ENCODE data around the gene BEGAIN. TPM values are rescaled to one million over a fixed set of nuclear protein-coding genes. Genes with fewer than 3 reads are reported as not detected.

Gene BEGAIN
- total RNA-seq, 1 experiment from 2014 or later = not detected

GRCh38 chr14:100541621-100542560 is 45.3 kb downstream of the BEGAIN start:
- no TSS peak for BruUV-seq (replicated peaks)
- H3F3A ChIP-seq (ENCODE audit: insufficient read depth, low read depth) = no peaks in the 10 kb centered on the region
- H3K36me3 ChIP-seq (ENCODE audit: low read depth) = no peaks in the 10 kb centered on the region
- no peaks in the 10 kb centered on the region for H3K4me1 ChIP-seq (replicated peaks; ENCODE audit: insufficient read depth)
- no peaks in the 10 kb centered on the region for H3K9me3 ChIP-seq (ENCODE audit: insufficient read depth, low read depth)
- intact Hi-C loops (cut with micrococcal nuclease; ENCODE audit: unreplicated experiment) = no loop called here
- no peaks in the 10 kb centered on the region for H3K9me2 ChIP-seq (ENCODE audit: insufficient read depth)
- H3K4me2 ChIP-seq = no peak overlapping the region
- no peak overlapping the region for H3K4me3 ChIP-seq
- H3K27me3 ChIP-seq (ENCODE audit: insufficient read depth, low read depth) = no peaks in the 10 kb centered on the region
- H2AFZ ChIP-seq = no peak overlapping the region
- CTCF ChIA-PET = no interaction called here
- DNase-seq = no peak
- H3K27ac ChIP-seq = no peak overlapping the region
- no peaks in the 10 kb centered on the region for H4K20me1 ChIP-seq (ENCODE audit: insufficient read depth)
- TF ChIP-seq EZH2 (IDR thresholded peaks at IDR 0.05; ENCODE audit: low read depth) = no peak
- TF ChIP-seq CTCF (conservative IDR thresholded peaks at IDR 0.05) = no peak
- no peaks in the 10 kb centered on the region for H3K79me2 ChIP-seq (ENCODE audit: low read depth)
- POLR2A ChIA-PET (ENCODE audit: unreplicated experiment) = no interaction called here

DNA sequence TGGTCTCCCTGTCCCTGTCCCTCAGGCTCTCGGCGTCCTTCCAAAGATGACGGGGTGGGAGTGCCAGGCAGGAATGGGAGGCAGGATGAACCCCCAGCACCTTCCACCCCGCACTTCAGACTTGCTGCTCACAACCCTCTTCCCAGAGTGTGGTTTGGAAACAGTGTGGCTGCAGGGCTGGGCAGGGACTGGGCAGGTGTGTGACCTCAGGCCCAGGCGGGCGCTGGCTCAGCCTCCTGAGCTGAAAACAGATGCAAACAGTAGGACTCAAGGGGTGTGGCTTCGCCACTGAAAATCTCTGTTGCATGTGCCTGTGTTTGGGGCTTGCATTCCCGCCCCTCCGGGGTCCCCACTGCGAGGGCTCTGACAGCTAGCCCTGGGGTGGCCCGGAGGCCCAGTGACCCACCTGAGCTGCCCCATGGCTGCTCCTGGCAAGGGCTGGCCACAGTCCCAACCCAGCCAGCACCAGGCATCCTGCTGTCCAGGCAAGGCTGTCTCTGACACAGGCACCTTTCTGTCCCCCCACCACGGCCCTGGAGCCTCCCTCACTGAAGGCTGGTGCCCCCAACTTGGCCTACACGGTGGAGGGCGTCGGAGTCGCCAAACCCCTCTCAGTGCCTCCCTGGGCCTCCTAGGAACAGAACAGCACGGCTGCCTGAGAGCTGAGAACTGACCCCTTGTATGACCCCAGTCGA is 46.1 kb downstream of the BEGAIN start:
- Histone ChIP-seq H4K20me1 (ENCODE audit: insufficient read depth) (no peaks in the 10 kb centered on the region), H3K27ac (no peak overlapping the region), H3K4me3 (no peak overlapping the region), H3K4me1 (replicated peaks; ENCODE audit: insufficient read depth) (no peaks in the 10 kb centered on the region), H3K79me2 (ENCODE audit: low read depth) (no peaks in the 10 kb centered on the region), H3K9me3 (ENCODE audit: insufficient read depth, low read depth) (no peaks in the 10 kb centered on the region), H3K4me2 (no peak overlapping the region), H3F3A (ENCODE audit: insufficient read depth, low read depth) (no peaks in the 10 kb centered on the region), H3K36me3 (ENCODE audit: low read depth) (no peaks in the 10 kb centered on the region), H2AFZ (no peak overlapping the region), H3K27me3 (ENCODE audit: insufficient read depth, low read depth) (no peaks in the 10 kb centered on the region), H3K9me2 (ENCODE audit: insufficient read depth) (no peaks in the 10 kb centered on the region)
- no TSS peak for BruUV-seq (replicated peaks)
- intact Hi-C loops (cut with micrococcal nuclease; ENCODE audit: unreplicated experiment) = no loop called here
- ChIA-PET POLR2A (ENCODE audit: unreplicated experiment) (no interaction called here), CTCF (no interaction called here)
- no peak for DNase-seq
- TF ChIP-seq EZH2 (IDR thresholded peaks at IDR 0.05; ENCODE audit: low read depth) = no peak
- no peak for TF ChIP-seq CTCF (conservative IDR thresholded peaks at IDR 0.05)

- H3K27ac ChIP-seq = no peak overlapping the region
- no TSS peak for BruUV-seq (replicated peaks)
- no peaks in the 10 kb centered on the region for H3K27me3 ChIP-seq (ENCODE audit: insufficient read depth, low read depth)
- H3F3A ChIP-seq (ENCODE audit: insufficient read depth, low read depth) = no peaks in the 10 kb centered on the region
- TF ChIP-seq CTCF (conservative IDR thresholded peaks at IDR 0.05) (no peak; the same call in 1 of the 2 replicates), EZH2 (IDR thresholded peaks at IDR 0.05; ENCODE audit: low read depth) (no peak)
- no peaks in the 10 kb centered on the region for H3K9me2 ChIP-seq (ENCODE audit: insufficient read depth)
- no peaks in the 10 kb centered on the region for H3K36me3 ChIP-seq (ENCODE audit: low read depth)
- H3K4me1 ChIP-seq (replicated peaks; ENCODE audit: insufficient read depth) = no peaks in the 10 kb centered on the region
- intact Hi-C loops (cut with micrococcal nuclease; ENCODE audit: unreplicated experiment) = no loop called here
- no peaks in the 10 kb centered on the region for H3K79me2 ChIP-seq (ENCODE audit: low read depth)
- no peaks in the 10 kb centered on the region for H4K20me1 ChIP-seq (ENCODE audit: insufficient read depth)
- POLR2A ChIA-PET (ENCODE audit: unreplicated experiment) = no interaction called here
- H3K9me3 ChIP-seq (ENCODE audit: insufficient read depth, low read depth) = no peaks in the 10 kb centered on the region
- no peak for DNase-seq
- H3K4me2 ChIP-seq = no peak overlapping the region
- CTCF ChIA-PET = no interaction called here
- no peak overlapping the region for H2AFZ ChIP-seq
- no peak overlapping the region for H3K4me3 ChIP-seq
These were observed 46.9 kb downstream of the BEGAIN start for GRCh38 chr14:100540141-100540925.
